Measurements from ENCODE around the gene TRIM37.

Gene TRIM37

GRCh38 chr17:59107306-59107670 lies 608 bp upstream of the TRIM37 start (continued):
- no peak for TF ChIP-seq ZBTB11 (tag by site-specific recombination; conservative IDR thresholded peaks at IDR 0.05; ENCODE audit: low read depth)
- 0 out of 2 replicates have a peak, but pooled peaks have one; percentile 10 for TF ChIP-seq SCRT2 (tag by site-specific recombination; IDR thresholded peaks at IDR 0.05)
- TF ChIP-seq ZBTB20 (tag by site-specific recombination; IDR thresholded peaks at IDR 0.05): 0 out of 2 replicates have a peak, but pooled peaks have one; percentile 1
- TF ChIP-seq ZNF843 (tag by site-specific recombination; IDR thresholded peaks at IDR 0.05): no peak
- 0 out of 2 replicates have a peak, but pooled peaks have one; percentile 13 for TF ChIP-seq ZNF692 (tag by site-specific recombination; IDR thresholded peaks at IDR 0.05)
- peak; percentile 95 for TF ChIP-seq ZNF24 (tag by site-specific recombination; IDR thresholded peaks at IDR 0.05)
- no peak for TF ChIP-seq ZBTB8A (tag by site-specific recombination; IDR thresholded peaks at IDR 0.05)
- TF ChIP-seq ZFP37 (tag by site-specific recombination; IDR thresholded peaks at IDR 0.05): peak; percentile 86; the same call in 1 of the 2 replicates
- TF ChIP-seq GLIS1 (tag by site-specific recombination; IDR thresholded peaks at IDR 0.05): no peak; the same call in 1 of the 2 replicates
- TF ChIP-seq KLF10 (tag by site-specific recombination; IDR thresholded peaks at IDR 0.05): no peak
- 0 out of 2 replicates have a peak, but pooled peaks have one; percentile 8 for TF ChIP-seq REST (tag by site-specific recombination; IDR thresholded peaks at IDR 0.05)
- TF ChIP-seq KLF8 (tag by site-specific recombination; IDR thresholded peaks at IDR 0.05): peak; percentile 14; the same call in 1 of the 2 replicates
- no peak for TF ChIP-seq ZNF16 (tag by site-specific recombination; IDR thresholded peaks at IDR 0.05; ENCODE audit: low read depth)
- TF ChIP-seq MEIS1 (CRISPR knock-in tag; IDR thresholded peaks at IDR 0.05; ENCODE audit: borderline replicate concordance): no peak
- no peak for TF ChIP-seq ZBTB44 (tag by site-specific recombination; IDR thresholded peaks at IDR 0.05)
- peak; percentile 74; the same call in 1 of the 2 replicates for TF ChIP-seq ZNF660 (tag by site-specific recombination; IDR thresholded peaks at IDR 0.05)
- TF ChIP-seq PRDM10 (tag by site-specific recombination; IDR thresholded peaks at IDR 0.05): peak; percentile 30; the same call in 1 of the 2 replicates
- TF ChIP-seq ZFP41 (tag by site-specific recombination; IDR thresholded peaks at IDR 0.05; ENCODE audit: borderline replicate concordance): no peak
